HPDE6-E6E7 (cell line): ENCODE data around the gene TSSC4.

Source experiments
- DNase-seq: peaks from one replicate; pipeline ENCODE4 v3.0.0; 2011; ENCODE audit warnings: missing footprints; ENCODE audit errors: extremely low spot score

The TSSC4 gene

GRCh38 chr11:2433106-2433925 is 32.8 kb downstream of the TSSC4 start:
- DNase-seq: no peak

GRCh38 chr11:2434008-2434407 is 33.5 kb downstream of the TSSC4 start:
- DNase-seq: no peak

GRCh38 chr11:2434506-2435255 is 34.1 kb downstream of the TSSC4 start:
- DNase-seq: no peak

GRCh38 chr11:2435288-2436012 is 34.9 kb downstream of the TSSC4 start:
- no peak for DNase-seq

- no peak for DNase-seq
These were observed 35.5 kb downstream of the TSSC4 start for GRCh38 chr11:2436013-2436520.

GRCh38 chr11:2436521-2437031 is 36.0 kb downstream of the TSSC4 start:
- DNase-seq: no peak

- no peak for DNase-seq
These were observed 37.0 kb downstream of the TSSC4 start for GRCh38 chr11:2437516-2437915.

GRCh38 chr11:2439820-2440219 is 39.3 kb downstream of the TSSC4 start:
- DNase-seq: no peak

GRCh38 chr11:2440646-2441045 is 40.1 kb downstream of the TSSC4 start:
- no peak for DNase-seq

GRCh38 chr11:2441171-2441570 is 40.6 kb downstream of the TSSC4 start:
- no peak for DNase-seq

- no peak for DNase-seq
These were observed 42.0 kb downstream of the TSSC4 start for GRCh38 chr11:2442589-2442988.

GRCh38 chr11:2443406-2443805 is 42.9 kb downstream of the TSSC4 start:
- DNase-seq: no peak

- DNase-seq: no peak
These were observed 43.6 kb downstream of the TSSC4 start, which contains the start of gene TRPM5 for GRCh38 chr11:2443881-2444820. TRPM5 (minus strand) TSS chr11:2444514; CDS start chr11:2423036, 21,478 bp downstream.

- no peak for DNase-seq
These were observed 44.5 kb downstream of the TSSC4 start, which contains the start of gene KCNQ1 for GRCh38 chr11:2444821-2445745. KCNQ1 (plus strand) TSS chr11:2445008; CDS start chr11:2445099, 91 bp downstream.

GRCh38 chr11:2445746-2446551 is 45.4 kb downstream of the TSSC4 start:
- no peak for DNase-seq

GRCh38 chr11:2446590-2447252 is 46.2 kb downstream of the TSSC4 start:
- no peak for DNase-seq

- no peak for DNase-seq
These were observed 46.9 kb downstream of the TSSC4 start for GRCh38 chr11:2447253-2447950.
